K562 (cell line): ENCODE data around the gene WDR90. TPM values are rescaled to one million over a fixed set of nuclear protein-coding genes. Genes with fewer than 3 reads are reported as not detected.
A peak's percentile ranks its signal among the peaks of the same experiment; 100 is the strongest.

Experiments
- BRD4 ChIP-seq: fragments of 200-600 bp; sonication (generic); IDR thresholded peaks from 2 replicates; pipeline ENCODE4 v1.6.1; 2017; ENCODE audit warnings: inconsistent platforms
- CREM ChIP-seq: IDR thresholded peaks from 2 replicates; pipeline ENCODE4 v1.6.1; 2014; ENCODE audit warnings: antibody characterized with exemption, low read depth
- ELF4 ChIP-seq: fragments of 450-650 bp; formaldehyde crosslinking; IDR thresholded peaks from 2 replicates; pipeline ENCODE4 v1.4.0; 2022; ENCODE audit warnings: missing genetic modification characterization
- MIER1 ChIP-seq: fragments of 450-650 bp; IDR thresholded peaks from 2 replicates; pipeline ENCODE4 v1.6.1; 2016; ENCODE audit warnings: antibody characterized with exemption, mild to moderate bottlenecking, low read depth
- NCOA4 ChIP-seq: fragments of 450-650 bp; IDR thresholded peaks from 2 replicates; pipeline ENCODE4 v1.6.1; 2018; ENCODE audit warnings: mild to moderate bottlenecking; ENCODE audit not compliant: partially characterized antibody
- NFRKB ChIP-seq: fragments of 450-650 bp; IDR thresholded peaks from 2 replicates; pipeline ENCODE4 v1.6.1; 2016; ENCODE audit warnings: low read depth
- SAFB2 ChIP-seq: fragments of 200-400 bp; formaldehyde crosslinking; IDR thresholded peaks from 2 replicates; pipeline ENCODE4 v1.6.1; 2018; ENCODE audit warnings: borderline replicate concordance, low read length, low read depth, moderate library complexity; ENCODE audit not compliant: severe bottlenecking
- TBP ChIP-seq: optimal IDR thresholded peaks from 2 replicates; pipeline ENCODE3; 2011; ENCODE audit warnings: low read depth, low read length, improper control_type of control experiment
- YBX1 ChIP-seq: fragments of 450-650 bp; IDR thresholded peaks from 2 replicates; pipeline ENCODE4 v1.7.1; 2016; ENCODE audit warnings: mild to moderate bottlenecking
- YY1 ChIP-seq, 3 experiments: IDR thresholded peaks; 2 replicates each; pipeline ENCODE4 v1.6.1; 2011; ENCODE audit warnings: low read length in 2 of 3, mild to moderate bottlenecking in 2 of 3, moderate library complexity in 2 of 3, borderline replicate concordance in 1 of 3, control low read depth in 1 of 3, low read depth in 1 of 3; ENCODE audit not compliant: insufficient read depth in 3 of 3, insufficient replicate concordance in 2 of 3, control insufficient read depth in 1 of 3, insufficient read length in 1 of 3; ENCODE audit errors: extremely low read depth in 1 of 3
- ZNF253 ChIP-seq: fragments of 250-450 bp; sonication (Bioruptor Pico); conservative IDR thresholded peaks from 2 replicates; pipeline ENCODE4 v1.6.1; 2021; ENCODE audit warnings: mild to moderate bottlenecking
- ZNF444 ChIP-seq: fragments of 250-450 bp; sonication (Bioruptor Pico); IDR thresholded peaks from 2 replicates; pipeline ENCODE4 v1.4.0; 2020; ENCODE audit warnings: mild to moderate bottlenecking, moderate library complexity
- polyA plus RNA-seq, 8 experiments: library from polyadenylated mRNA; depleted of rRNA in 4 of 8; stranded (reverse) in 5 of 8; unstranded in 3 of 8; fragments of >200 nt; fragmentation: Nextera tagmentation in 2 of 8; fragmentation: Illumina TruSeq in 1 of 8; extraction: Ambion mirVana in 2 of 8; extraction: Trizol in 1 of 8; gene quantifications; 2 replicates each; pipeline versions ENCODE4 v1.2.1 to v1.2.3, GENCODE V29; 2011 to 2014; ENCODE audit warnings: inconsistent platforms in 1 of 8, missing spikeins in 1 of 8
- total RNA-seq, 7 experiments: library from RNA; depleted of rRNA in 6 of 7; stranded (reverse); fragments of >200 nt in 6 of 7; fragmentation: Illumina TruSeq in 2 of 7; extraction: Trizol in 2 of 7; gene quantifications; 2 replicates each; pipeline versions ENCODE4 v1.2.1 to v1.2.3, GENCODE V29; 2011 to 2021; ENCODE audit warnings: low replicate concordance in 1 of 7
- TF ChIP-seq, protein P1 (sequence below): fragments of 450-650 bp; conservative IDR thresholded peaks from 2 replicates; pipeline ENCODE4 v1.6.1; 2016; ENCODE audit warnings: missing genetic modification characterization, low read depth, mild to moderate bottlenecking, missing compliant biosample characterization, moderate library complexity
- TF ChIP-seq, protein P2 (sequence below): fragments of 250-450 bp; sonication (Bioruptor Pico); IDR thresholded peaks from 2 replicates; pipeline ENCODE4 v1.5.0; 2021; ENCODE audit warnings: mild to moderate bottlenecking, borderline replicate concordance
- TF ChIP-seq, protein P3 (sequence below): sonication (generic); formaldehyde crosslinking; IDR thresholded peaks from 2 replicates; pipeline ENCODE4 v1.8.1; 2022; ENCODE audit warnings: missing genetic modification reagents
- TF ChIP-seq, protein P4 (sequence below): fragments of 450-650 bp; conservative IDR thresholded peaks from 2 replicates; pipeline ENCODE4 v1.6.1; 2016; ENCODE audit warnings: missing genetic modification characterization, low read depth, mild to moderate bottlenecking, control low read depth, missing compliant biosample characterization
- TF ChIP-seq, protein P5 (sequence below): fragments of 250-450 bp; sonication (Bioruptor Pico); IDR thresholded peaks from 2 replicates; pipeline ENCODE4 v1.4.0; 2020; ENCODE audit warnings: mild to moderate bottlenecking
- TF ChIP-seq, protein P6 (sequence below): IDR thresholded peaks from 2 replicates; pipeline ENCODE4 v1.6.1; 2014; ENCODE audit warnings: antibody characterized with exemption

WDR90 gene
- total and polyA plus RNA-seq, 9 of the 15 experiments (the other 6 are each of a cell fraction or from before 2014, with no cell fraction given), result 0.44 to 12.6 (median 3.3) TPM

DNA sequence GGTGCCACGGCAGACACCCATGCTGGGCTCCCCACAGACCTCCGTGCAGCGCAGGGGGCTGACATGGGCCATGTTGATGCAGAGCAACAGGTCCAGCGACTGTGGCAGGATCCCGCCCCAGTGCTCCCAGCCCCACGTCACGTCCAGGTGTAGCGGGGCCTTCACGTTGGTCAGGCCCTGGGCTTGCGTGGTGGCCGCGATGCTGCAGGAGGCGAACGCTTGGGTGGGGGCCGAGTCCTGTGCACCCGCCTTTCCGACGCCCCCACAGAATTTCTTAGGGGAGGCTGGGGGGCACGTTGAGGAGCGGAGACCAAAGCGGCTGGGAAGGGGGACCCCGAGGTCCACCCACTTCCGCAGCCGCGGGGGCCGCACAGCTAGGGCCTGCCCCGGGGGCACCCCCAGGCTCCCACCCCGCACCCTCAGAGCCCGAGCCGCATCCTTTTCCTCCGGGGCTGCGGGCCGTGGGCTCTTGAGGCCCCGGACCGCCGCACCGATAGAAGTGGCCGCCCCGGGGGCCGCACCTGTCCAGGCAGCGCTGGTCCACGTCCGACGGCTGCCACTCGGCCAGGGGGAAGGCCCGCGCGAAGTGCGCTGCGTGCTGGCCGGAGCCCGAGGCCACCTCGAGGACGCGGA is 13.5 kb upstream of the WDR90 start (continued):
- TF ChIP-seq MIER1, result no peak
- TF ChIP-seq, protein P1, sequence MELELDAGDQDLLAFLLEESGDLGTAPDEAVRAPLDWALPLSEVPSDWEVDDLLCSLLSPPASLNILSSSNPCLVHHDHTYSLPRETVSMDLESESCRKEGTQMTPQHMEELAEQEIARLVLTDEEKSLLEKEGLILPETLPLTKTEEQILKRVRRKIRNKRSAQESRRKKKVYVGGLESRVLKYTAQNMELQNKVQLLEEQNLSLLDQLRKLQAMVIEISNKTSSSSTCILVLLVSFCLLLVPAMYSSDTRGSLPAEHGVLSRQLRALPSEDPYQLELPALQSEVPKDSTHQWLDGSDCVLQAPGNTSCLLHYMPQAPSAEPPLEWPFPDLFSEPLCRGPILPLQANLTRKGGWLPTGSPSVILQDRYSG (tag), result no peak
- no peak for TF ChIP-seq YBX1
- TF ChIP-seq CREM, result 0 out of 2 replicates have a peak, but pooled peaks have one; percentile 9
- TF ChIP-seq, protein P2, sequence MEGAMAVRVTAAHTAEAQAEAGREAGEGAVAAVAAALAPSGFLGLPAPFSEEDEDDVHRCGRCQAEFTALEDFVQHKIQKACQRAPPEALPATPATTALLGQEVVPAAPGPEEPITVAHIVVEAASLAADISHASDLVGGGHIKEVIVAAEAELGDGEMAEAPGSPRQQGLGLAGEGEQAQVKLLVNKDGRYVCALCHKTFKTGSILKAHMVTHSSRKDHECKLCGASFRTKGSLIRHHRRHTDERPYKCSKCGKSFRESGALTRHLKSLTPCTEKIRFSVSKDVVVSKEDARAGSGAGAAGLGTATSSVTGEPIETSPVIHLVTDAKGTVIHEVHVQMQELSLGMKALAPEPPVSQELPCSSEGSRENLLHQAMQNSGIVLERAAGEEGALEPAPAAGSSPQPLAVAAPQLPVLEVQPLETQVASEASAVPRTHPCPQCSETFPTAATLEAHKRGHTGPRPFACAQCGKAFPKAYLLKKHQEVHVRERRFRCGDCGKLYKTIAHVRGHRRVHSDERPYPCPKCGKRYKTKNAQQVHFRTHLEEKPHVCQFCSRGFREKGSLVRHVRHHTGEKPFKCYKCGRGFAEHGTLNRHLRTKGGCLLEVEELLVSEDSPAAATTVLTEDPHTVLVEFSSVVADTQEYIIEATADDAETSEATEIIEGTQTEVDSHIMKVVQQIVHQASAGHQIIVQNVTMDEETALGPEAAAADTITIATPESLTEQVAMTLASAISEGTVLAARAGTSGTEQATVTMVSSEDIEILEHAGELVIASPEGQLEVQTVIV (CRISPR knock-in tag), result no peak
- TF ChIP-seq YY1 (IDR thresholded peaks at IDR 0.05; ENCODE audit: borderline replicate concordance in 1 of 3, control insufficient read depth in 1 of 3, extremely low read depth in 1 of 3, insufficient read depth in 3 of 3, insufficient read length in 1 of 3, insufficient replicate concordance in 2 of 3, low read depth in 1 of 3, low read length in 2 of 3), result no peak
- TF ChIP-seq, protein P3, sequence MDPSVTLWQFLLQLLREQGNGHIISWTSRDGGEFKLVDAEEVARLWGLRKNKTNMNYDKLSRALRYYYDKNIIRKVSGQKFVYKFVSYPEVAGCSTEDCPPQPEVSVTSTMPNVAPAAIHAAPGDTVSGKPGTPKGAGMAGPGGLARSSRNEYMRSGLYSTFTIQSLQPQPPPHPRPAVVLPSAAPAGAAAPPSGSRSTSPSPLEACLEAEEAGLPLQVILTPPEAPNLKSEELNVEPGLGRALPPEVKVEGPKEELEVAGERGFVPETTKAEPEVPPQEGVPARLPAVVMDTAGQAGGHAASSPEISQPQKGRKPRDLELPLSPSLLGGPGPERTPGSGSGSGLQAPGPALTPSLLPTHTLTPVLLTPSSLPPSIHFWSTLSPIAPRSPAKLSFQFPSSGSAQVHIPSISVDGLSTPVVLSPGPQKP, result no peak
- TF ChIP-seq, protein P4, sequence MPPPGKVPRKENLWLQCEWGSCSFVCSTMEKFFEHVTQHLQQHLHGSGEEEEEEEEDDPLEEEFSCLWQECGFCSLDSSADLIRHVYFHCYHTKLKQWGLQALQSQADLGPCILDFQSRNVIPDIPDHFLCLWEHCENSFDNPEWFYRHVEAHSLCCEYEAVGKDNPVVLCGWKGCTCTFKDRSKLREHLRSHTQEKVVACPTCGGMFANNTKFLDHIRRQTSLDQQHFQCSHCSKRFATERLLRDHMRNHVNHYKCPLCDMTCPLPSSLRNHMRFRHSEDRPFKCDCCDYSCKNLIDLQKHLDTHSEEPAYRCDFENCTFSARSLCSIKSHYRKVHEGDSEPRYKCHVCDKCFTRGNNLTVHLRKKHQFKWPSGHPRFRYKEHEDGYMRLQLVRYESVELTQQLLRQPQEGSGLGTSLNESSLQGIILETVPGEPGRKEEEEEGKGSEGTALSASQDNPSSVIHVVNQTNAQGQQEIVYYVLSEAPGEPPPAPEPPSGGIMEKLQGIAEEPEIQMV, result no peak
- TF ChIP-seq BRD4, result no peak
- TF ChIP-seq, protein P5, sequence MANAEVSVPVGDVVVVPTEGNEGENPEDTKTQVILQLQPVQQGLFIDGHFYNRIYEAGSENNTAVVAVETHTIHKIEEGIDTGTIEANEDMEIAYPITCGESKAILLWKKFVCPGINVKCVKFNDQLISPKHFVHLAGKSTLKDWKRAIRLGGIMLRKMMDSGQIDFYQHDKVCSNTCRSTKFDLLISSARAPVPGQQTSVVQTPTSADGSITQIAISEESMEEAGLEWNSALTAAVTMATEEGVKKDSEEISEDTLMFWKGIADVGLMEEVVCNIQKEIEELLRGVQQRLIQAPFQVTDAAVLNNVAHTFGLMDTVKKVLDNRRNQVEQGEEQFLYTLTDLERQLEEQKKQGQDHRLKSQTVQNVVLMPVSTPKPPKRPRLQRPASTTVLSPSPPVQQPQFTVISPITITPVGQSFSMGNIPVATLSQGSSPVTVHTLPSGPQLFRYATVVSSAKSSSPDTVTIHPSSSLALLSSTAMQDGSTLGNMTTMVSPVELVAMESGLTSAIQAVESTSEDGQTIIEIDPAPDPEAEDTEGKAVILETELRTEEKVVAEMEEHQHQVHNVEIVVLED (CRISPR knock-in tag), result no peak
- TF ChIP-seq ZNF253 (CRISPR knock-in tag), result no peak
- no peak for TF ChIP-seq NFRKB
- TF ChIP-seq ELF4, result no peak
- no peak for TF ChIP-seq SAFB2
- TF ChIP-seq TBP, result no peak
- no peak for TF ChIP-seq ZNF444 (CRISPR knock-in tag)
- no peak for TF ChIP-seq NCOA4
- TF ChIP-seq, protein P6, sequence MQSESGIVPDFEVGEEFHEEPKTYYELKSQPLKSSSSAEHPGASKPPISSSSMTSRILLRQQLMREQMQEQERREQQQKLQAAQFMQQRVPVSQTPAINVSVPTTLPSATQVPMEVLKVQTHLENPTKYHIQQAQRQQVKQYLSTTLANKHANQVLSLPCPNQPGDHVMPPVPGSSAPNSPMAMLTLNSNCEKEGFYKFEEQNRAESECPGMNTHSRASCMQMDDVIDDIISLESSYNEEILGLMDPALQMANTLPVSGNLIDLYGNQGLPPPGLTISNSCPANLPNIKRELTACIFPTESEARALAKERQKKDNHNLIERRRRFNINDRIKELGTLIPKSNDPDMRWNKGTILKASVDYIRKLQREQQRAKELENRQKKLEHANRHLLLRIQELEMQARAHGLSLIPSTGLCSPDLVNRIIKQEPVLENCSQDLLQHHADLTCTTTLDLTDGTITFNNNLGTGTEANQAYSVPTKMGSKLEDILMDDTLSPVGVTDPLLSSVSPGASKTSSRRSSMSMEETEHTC, result no peak
